Amygdala (tissue), 56 donors: ENCODE results near the gene CELA1.

Source experiments
- DNase-seq, 56 donors: peaks; one replicate each; lab custom pipeline; 2025; lab: John Stamatoyannopoulos, UW

Gene CELA1

DNA sequence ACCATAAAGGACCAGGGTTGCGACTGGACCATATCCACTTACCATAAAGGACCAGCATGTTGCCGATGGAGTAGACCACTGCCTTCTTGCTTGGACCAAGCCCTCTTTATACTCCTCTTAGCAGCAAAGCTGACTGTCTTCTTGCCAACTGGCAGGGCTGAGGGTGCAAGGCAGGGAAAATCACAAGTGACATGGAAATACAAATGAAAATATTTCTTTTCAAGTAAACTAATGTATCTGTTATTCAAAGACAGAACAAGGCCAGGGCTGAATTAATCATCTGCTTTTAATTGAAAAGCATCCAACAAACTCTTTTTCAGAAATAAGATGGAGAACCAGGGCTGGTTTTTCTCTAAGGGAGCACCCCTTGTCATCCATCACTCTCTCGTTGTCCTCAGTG lies at the start of gene CELA1:
CELA1 (minus strand) TSS at position 99 of the 400 bp plus-strand sequence; CDS start at position 58, 41 bp downstream.
- no peak for DNase-seq

DNA sequence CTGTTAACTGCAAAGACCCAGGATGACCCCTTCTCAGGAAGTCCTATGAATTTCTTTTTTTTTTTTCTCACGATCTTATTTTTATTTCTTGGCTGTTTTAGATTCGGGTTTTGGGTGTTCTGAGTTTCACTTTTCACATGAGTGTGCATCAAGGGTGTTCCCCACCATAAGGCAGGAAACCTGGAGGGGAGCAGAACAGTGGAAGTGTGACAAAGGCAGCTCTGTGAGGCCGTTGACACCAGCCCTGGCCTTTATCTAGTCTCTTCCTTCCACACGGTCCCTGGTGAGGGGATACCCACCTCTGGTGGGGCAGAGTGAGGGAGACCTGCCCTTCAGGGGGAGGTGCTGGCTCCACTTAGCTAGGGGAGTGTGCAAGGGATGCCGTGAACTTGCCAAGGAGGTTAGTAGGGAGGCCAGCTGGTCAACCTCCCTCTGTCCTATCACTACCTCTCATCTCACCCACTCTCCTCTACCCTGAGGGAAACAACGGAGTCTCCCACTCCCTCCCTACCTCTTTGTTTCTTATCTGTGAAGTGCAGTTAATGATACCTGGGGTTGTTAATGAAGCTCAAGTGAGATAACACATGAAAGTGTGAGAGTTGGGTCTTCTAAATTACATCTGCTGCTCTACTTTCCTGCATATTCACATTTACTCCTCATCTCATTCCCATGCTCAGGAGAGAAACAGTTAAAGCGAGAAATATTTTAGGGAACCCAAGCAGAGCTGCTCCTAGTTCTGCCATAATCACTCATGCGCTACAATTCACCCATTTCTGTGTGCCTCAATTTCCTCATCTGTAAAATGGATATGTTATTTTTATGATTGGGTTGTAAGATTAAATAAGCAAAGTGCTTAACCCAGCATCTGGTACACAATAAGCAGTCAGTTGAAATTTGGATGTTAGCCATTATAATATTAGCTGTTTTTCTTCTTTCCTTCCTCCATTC lies 49.1 kb upstream of the CELA1 start:
- no peak for DNase-seq

DNA sequence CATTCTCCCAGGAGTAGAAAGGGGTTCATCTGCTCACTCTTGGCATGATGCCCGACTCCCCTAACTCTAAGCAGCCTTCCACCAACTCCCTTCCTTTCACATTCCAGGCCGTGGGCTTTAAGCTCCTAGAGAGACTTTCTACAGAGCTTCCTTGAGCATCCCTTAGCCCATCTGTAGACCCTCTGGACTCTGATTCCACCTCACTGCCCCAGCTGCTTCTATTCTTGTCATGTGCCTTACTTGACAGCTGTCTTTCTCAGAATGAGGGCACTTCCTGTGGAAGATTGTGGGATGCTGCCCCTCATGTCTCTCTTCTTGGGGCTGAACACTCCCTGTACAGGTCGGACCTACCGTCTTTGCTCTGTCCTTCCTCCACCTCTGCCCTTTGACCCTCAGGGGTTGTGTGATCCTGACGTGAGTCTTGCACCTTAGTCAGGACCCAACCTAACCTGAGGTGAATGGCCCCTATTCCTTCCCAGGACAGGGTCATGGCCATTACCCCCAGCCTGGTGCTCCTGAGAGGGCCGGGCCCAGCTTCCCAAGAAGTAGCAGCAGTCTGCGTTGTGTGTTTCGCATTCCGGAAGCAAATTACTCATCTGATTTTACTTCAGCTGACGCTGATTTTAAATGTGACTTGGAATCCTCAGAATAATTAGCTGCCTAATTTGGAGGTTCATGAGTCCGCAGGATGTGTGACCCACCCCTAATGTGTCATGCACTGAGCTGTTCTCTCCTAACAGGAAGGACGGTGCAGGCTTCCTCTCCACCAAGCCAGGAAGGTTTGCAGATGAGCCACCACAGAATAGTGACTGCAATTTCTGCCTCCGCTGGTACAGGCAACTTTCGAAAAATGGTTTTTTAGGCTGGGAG lies 47.4 kb upstream of the CELA1 start:
- no peak for DNase-seq

DNA sequence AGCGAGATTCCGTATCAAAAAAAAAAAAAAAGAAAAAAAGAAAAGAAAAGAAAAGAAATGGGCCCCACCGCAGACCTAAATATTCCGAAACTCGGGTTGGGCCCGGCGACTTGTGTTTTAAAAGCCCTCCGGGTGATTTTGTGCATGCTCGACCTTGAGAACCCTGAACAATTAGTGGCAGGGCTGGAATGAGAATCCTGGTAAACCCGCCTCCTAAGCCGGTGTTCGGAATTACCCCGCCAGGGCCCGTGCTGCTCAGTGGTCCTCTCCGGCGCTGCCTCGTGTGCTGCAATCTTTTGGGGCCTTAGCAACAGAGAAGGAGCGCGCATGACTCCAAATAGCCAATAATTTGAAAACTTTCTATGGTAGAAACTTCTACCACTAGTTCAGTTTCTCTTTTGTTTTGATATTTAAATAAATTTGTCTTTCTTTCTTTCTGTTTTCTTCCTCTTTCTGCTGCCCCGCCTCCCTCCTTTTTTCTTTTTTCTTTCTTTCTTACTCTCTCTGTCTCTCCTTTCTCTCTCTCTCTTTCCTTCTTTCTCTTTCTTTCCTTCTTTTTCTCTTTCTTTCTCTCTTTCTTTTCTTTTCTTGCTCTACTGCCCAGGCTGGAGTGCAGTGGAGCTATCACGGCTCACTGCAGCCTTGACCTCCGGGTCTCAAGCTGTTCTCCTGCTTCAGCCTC lies 46.2 kb upstream of the CELA1 start:
- DNase-seq, result peak in 3 of 56 donors; percentile 23 to 33 (median 25)

DNA sequence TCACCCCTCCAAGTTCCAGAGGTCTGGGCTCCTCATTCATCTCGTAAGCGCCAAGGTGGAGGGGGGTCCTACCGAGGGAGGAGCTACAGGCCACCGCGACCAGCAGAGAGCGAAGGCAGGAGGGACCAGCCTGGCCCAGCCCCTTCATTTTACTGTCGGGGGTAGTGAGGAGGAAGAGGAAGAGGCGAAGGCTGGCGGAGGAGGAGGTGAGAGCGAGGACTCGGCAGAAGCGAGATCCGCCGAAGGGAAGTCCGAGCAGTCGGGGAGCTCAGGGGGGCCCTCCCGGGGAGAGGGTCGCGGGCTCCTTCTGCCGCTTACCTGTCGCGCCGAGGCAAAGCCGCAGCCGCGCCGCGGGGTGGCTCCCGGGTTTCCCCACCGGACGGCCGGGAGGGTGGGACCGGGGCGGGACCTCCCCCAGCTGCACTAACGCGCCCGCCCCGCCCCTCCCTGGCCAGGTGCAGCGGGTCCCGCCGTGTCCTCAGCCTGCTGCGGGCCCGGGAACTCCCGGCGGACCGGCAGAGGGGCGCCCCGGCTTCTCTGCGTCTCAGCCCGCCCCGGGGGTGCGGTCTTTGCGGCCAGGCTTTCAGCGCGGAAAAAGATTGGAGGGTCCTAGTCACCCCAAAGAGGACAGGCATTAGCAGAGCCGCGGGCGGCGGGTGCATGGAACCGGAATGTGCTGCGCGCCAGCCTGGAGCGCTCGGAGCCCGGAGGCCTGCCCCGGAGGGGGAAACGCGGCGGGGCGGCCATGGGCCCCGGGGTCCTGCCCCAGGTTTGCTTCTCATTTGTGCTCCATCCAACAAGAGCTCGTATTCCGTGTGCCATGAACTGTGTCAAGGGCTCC lies 45.0 kb upstream of the CELA1 start, which contains the start of gene GALNT6:
GALNT6 (minus strand) TSS at position 124 of the 841 bp plus-strand sequence. CDS start 11,625 bp downstream, outside the sequence.
- DNase-seq, result peak in 17 of 56 donors; percentile 23 to 64 (median 49)

DNA sequence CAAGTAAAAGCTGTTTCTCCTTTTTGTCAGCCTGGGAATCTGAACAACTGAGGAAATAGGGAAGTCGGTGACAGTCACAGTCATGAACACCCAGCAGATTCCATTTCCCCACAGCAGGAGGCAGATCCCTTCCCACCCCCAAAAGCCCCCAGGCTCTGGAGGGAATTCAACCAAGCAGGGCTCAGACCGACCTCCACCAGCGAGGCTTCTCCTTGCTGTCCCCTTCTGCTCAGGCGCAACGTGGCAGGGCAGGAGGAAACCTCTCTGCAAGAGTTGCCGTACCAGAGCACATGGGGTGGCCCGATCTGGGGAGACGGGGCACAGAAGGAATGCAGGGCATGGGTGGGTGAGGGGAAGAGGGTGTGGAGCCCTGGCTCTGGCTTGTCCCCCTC lies 44.4 kb upstream of the CELA1 start:
- peak in 17 of 56 donors; percentile 23 to 64 (median 35) for DNase-seq

DNA sequence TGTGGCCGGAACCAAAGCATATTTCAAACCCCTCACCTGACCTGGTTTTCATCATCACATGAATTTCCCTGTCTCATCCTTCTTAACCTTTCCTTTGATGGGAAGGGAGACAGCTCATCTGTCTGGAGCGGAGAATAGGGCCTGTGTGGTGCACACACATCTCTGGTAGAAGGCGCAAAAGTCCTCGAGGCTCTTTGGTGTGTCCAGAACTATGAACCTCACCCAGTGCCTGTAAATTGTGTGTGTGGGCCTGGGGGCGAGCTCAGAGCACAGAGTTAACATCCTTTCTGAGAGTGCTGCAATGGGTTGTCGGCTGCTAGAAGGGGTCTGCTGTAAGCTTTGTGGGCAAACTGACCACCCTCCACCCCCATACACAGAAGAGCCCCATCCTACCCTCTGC lies 44.0 kb upstream of the CELA1 start:
- DNase-seq, result no peak

DNA sequence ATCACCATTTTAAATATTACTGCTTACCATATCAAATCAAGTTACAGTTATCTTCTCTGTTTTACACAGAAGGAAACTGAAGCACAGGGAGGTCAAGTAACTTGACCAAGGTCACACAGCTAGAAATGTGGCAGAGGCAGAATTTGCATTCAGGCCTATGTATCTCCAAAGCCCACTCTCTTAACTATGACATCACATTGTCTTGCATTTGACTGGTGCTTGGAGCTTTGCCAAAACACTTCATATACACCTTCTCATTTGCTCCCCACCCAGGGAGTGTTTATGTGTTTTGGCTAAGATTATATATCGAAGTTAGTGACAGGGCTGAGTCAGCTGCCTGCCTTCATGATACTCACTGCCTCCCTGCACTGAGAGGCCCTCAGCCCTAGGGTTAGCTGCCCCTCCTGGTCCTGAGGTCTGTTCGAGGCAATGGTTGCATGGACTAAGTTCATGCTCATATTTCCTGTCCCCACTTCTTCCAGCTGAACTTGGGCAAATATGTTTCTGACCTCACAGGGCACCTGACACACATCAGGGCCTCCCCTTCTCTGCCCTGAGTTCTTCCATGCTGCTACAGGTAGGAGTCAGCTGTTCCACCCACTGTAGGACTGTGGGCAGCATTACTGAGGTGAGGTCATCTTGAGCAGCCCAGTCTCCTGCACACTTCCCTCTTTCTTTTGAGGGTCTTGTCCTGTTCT lies 43.0 kb upstream of the CELA1 start:
- peak in 1 of 56 donors; percentile 17 for DNase-seq

DNA sequence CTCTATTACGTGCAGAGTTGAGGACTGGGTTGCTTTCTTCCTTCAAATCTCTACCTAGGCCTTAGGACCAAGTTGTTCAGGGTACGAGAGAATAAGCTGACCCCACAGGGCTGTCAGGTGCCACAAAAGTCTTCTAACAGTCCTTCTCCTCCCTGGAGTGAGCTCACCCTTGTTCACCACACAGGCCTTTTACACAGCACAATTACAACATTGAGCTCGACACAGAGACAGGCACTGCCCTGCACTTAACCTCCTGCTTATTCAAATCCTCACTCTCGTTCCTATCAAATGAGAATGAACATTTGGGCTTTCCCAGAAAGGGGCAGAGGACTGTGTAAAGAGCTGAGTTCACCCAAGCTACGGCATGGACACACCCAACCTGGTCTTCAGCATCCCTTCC lies 42.4 kb upstream of the CELA1 start:
- DNase-seq, result peak in 11 of 56 donors; percentile 12 to 55 (median 21)

DNA sequence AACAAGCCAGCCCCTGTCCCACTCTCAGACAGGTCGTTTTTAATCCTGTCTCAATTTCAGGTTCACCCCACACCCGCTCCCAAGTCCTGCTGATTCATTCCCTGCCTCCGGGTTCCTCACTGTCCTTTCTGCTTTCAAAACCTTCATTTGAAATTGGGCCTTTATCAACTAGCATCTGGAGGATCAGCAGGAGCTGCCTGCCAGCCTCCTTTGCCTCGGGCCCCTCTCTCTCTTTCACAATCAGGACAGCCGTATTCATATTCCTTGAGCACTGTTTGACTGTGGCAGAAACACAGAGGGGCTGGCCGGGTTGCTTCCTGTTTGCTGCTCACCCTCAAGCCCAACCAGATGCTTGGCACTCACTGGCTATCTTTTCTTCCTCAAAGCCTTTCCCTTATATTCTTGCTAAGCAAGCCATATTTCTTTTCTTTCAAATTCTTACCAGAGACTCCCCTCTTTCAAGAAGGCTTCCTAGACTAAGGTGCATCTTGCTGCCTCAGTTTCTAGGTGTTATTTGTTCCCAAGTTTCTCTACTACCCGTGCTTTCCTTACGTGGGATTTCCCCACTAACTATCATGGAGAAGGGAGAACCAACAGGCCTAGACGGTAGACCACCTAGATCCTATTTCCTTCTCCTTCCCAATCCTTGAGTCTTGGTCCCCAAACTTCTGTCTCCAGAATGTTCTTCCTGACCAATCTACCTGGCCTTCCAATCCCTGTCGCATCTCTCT lies 41.8 kb upstream of the CELA1 start:
- peak in 9 of 56 donors; percentile 11 to 51 (median 28) for DNase-seq

DNA sequence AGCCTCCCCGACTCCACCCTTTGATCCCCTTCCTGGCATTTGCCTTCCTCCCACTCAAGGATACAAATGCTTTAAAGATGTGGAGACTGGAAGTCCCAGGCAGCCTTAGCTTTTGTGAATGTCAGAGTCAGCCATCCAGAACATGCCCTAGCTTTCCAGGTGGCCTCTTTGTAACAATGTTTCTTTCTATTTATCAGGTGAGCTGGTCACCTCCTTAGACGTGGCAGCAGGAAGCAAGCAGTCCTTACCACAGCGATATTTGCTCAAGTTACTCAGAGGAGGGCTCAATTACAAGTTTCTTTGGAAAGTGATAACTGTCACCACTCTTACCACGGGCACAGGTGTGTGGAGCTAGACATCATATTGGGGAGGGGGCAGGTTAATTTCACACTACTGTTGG lies 39.9 kb upstream of the CELA1 start:
- DNase-seq, result no peak

DNA sequence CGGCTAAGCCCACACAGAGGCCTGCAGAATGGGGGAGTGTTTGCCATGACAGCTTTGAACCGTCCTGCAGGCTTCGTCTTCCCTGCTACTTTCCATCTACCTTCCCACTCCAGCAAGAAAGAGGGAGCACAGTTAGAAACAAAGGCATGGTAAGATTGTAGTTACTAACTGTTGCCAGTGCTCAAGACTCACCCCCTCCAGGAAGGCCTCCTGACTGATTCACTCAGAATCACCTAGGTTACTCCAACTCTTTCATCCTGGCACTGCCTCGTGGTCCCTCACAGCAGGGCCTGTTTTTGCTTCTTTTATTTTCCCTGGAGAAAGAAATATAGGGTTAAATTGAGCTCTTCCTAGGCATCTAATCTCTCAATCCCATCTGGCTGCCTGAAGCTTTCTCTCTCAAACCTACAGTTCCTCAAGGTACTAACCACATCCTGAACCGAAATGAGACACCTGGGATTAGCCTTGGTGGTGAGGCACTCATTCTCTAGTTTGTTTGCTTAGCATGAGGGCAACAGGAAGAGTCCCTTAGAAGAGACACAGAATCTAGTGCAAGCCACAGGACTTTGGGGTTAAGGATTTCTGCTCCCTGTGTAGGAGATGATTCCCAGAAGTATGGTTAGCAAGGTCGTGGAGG lies 36.9 kb upstream of the CELA1 start:
- DNase-seq, result no peak

DNA sequence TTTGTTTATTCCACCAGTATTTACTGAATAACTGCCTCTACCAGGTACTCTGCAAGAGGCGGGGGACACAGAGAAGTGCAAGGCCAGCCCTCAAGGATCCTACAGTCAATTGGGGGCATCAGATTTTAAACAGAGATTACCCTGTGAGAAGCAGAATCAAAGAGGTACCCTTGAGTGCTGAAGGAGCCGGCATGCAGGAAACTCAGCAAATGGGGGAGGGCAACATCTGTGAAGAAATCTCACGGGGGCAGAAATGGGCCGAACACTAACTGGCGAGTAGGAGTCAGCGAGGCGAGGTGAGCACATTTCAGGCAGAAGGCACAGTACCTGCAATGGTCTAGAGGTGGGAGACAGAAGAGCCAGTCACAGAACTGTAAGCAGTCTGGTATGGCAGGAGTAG lies 35.7 kb upstream of the CELA1 start:
- no peak for DNase-seq

DNA sequence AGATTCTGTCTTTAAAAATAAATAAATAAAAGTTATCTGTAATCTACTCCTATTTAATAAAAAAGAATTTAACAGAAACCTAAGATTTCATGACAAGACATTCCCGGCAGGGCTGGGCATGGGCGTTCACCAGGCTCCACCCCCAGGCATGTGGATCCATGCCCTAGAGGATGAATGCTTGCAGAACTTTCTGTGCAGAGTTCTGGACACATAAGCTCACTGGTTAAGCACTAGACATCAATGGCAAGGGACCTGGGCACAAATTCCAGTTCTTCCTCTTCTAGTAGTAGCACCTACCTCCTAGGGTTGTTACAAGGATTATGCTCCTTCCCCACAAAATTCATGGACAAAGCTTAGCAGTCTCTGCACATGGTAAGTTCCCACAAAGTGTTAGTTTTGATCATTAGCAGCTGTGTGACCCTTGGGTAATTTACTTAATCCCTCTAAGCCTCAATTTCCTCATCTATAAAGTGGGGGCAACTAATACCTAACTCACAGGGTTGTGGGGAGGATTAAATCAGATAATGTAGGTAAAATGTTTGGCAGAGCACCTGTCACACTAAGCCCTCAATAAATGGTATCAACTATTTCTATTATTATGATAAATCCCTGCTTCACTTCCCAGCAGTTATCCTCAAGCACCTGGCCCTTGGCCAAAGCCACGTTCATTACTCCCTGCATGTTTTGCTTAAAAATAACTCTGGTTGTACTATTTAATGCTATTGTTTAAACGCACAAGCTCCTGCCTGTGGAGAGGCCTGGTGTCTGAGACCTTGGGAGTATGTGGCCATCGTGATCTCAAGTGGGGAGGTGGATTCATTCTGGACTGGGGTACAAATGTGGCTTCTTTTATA lies 35.0 kb upstream of the CELA1 start:
- peak in 1 of 56 donors; percentile 25 for DNase-seq

DNA sequence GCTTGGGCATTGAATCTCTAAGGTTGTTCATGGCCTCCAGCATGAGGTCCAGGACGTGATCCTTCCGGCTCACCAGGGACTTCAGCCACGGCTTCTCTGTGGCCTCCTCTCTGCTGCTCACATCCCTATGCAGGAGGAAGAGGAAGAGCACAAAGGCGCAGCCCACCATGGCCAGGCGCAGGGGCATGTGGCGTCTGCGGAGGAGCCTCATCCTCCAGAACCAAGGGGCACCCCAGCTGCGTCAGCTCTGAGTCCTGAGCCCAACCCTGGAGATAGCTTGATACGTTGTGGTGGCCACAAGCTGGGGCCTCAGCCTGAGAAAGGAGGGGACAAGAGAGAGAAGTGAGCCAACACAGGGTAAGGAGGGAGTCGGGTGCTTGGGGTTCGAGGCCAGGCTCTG lies 33.1 kb upstream of the CELA1 start:
- DNase-seq, result no peak

DNA sequence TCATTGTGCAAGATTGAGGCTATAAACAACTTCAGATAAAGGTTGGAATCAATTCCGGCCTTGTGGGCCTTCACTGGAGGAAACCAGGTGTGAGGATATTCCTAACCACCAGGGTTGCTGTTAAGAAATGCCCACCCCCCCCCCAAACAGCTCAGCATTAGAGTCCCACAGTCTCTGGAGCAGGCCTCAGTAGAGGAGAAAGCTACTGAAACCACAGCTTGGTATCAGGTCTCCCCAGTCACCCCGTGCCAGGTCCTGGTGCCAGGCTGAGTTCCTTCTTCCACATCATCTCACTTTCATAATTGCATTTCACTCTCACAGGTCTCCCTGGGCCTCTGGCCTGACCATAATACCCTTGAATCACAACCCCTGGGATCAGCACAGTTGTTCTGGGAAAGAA lies 32.3 kb upstream of the CELA1 start:
- DNase-seq, result no peak
